HG02973 (cell line): ENCODE measurements around the gene USP12.

Experiments used
- ATAC-seq: cut with Tn5 transposase; IDR thresholded peaks from one replicate; pipeline ENCODE4 v1.9.1; 2021; ENCODE audit warnings: moderate library complexity; ENCODE audit not compliant: unreplicated experiment

The USP12 gene

GRCh38 chr13:27186295-27186694 is 14.7 kb upstream of the USP12 start:
- ATAC-seq = no peak

- ATAC-seq = no peak
Measured at GRCh38 chr13:27183561-27184147, 12.0 kb upstream of the USP12 start.

GRCh38 chr13:27182844-27183497 is 11.4 kb upstream of the USP12 start:
- ATAC-seq = no peak

DNA sequence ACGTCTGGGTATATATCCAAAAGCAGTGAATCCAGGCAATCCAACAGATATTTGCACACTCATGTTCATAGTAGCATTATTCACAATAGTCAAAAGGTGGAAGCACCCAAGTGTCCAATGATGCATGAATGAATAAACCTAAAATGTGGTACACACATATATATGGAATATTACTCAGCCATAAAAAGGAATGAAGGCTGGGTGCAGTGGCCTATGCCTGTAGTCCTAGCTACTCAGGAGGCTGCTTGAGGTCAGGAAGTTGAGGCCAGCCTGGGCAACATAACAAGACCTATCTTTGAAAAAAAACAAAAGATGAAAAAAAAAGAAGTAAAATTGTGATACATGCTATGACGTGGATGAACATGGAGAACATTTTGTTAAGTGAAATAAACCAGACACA is 10.4 kb upstream of the USP12 start:
- ATAC-seq = no peak

GRCh38 chr13:27177852-27178251 is 6.2 kb upstream of the USP12 start:
- no peak for ATAC-seq

- no peak for ATAC-seq
Measured at GRCh38 chr13:27176470-27177410, 5.1 kb upstream of the USP12 start.

GRCh38 chr13:27174766-27175455 is 3.3 kb upstream of the USP12 start:
- no peak for ATAC-seq

DNA sequence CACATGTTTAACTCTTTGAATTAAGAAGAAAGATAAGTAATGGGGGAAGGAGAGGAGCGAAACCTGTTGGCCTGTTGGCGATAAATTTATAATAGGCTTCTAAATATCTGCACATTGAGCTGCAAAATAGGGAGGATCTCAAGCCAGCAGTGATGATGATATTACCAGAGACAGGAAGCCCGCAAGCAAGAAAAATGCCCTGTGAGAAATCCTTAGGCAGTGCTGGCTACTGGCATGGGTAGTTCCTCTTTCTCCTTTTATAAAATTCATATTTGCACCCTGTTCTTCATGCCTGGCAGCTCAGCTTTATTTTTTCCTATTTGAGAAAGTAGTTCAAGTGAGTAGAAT is 858 bp upstream of the USP12 start:
- ATAC-seq = no peak

GRCh38 chr13:27171827-27172494 is 350 bp upstream of the USP12 start:
- ATAC-seq = peak; percentile 63

- ATAC-seq = peak; percentile 4
Measured at GRCh38 chr13:27170516-27171243, 931 bp downstream of the USP12 start.

DNA sequence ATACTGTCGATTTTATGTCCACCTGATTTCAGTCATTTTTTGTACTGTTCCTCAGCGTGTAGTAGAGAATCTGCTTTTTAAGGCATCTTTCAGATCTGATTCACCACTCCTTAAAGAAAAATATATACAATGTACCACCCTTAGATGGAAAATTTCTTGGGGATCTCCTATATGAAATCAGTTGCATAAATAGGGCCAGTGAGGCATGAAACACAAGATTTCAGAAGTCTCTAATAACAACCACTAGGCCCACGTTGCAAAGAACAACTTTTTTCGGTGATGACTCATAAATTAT is 1.4 kb downstream of the USP12 start:
- ATAC-seq = no peak

GRCh38 chr13:27168906-27169657 is 2.5 kb downstream of the USP12 start:
- no peak for ATAC-seq

DNA sequence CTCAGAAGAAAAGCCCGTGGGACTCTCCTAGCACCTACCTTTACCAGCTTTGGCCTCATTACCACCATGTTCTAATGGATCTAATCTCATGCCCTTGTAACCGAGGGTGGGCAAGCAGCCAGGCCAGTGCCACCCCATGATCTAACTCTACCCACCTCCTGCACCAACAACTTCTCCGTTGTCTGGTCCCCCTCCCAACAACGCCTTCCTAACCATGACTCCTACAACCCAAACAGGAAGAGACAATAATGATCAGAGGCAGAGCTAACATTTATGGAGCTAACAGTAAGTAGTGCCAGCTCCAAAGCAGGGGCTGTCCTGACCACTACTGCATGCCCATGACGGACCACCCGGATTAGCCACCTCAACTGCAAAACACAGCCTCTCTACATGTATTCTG is 3.5 kb downstream of the USP12 start:
- ATAC-seq = no peak

DNA sequence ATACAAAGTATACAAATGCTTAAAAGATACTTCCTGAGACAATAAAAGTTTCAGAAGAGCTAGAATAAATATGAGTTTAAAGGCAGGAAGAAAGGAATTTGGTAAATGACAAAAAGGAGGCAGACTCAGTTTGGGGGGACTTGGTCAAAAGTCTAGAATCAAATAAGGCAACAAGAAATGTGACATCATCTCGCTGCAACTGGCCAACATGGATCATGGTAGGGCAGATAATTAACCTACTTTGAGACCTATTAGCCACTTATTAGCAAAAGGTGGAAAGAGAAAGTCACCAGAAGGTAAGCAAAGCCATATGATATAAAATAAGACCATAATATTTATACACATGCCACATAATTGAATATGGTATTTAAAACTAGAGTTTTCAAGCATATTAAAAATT is 5.3 kb downstream of the USP12 start:
- no peak for ATAC-seq

DNA sequence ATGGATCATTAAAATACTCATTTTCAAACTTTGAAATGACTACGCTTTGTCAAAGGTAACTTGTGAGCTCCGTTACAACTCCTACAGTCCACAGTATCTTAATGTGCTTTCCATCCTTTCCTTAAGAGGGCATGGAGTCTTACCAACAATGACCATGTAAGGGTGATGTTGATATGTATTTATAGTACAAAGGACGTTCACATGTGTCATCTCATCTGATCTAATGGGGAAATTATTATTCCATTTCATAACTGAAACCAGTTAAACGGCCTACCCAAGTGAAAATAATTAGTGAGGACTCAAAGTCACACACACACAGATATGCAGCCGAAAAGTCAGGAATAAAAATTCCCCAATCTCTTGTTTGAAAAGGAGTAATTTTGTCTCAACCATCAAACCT is 9.6 kb downstream of the USP12 start:
- ATAC-seq = no peak

GRCh38 chr13:27161423-27161822 is 10.2 kb downstream of the USP12 start:
- ATAC-seq = no peak

DNA sequence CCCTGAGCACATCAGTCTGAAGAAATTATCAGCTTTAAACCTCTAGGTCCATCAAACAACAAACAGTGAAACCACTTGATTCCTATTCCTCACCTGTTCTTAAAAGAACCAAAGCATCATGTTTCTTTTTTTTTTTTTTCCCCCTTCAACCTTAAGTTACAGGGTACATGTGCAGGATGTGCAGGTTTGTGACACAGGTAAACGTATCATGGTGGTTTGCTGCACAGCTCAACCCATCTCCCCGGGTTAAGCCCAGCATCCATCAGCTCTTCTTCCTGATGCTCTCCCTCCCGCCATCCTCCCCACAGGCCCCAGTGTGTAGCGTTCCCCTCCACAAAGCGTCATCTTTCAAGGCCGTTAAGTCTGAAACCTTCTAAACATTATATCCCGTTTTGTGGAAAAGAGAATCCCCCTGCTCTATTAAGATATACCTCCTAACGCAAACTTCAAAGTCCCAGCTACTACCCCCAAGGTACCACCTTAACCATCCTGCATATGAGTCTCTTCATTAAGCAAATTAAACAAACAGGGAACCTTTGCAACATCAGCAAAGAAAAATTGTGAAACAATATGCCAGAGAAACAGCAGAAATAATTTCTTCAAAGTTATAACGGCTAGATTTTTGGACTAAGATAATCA is 10.8 kb downstream of the USP12 start:
- no peak for ATAC-seq

- ATAC-seq = no peak
Measured at GRCh38 chr13:27159806-27160563, 11.6 kb downstream of the USP12 start.

DNA sequence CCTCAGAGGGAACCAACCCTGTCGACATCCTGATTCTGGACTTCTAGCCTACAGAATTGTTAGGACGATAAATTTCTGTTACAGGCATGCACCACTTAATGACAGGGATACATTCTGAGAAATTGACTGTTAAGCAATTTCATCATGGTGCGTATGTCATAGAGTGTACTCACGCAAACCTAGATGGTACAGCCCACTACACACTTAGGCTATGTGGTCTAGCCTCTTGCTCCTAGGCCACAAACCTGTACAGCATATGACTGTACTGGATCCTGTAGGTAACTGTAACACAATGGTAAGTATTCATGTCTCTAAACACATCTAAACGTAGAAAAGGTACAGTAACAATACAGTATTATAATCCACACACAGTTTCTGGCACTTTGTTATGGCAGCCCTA is 13.3 kb downstream of the USP12 start:
- ATAC-seq = no peak
